Parathyroid adenoma (tissue), 2 donors: ENCODE data around the gene PSD4.

Experiments
- H2AFZ ChIP-seq: fragments of 300-600 bp; sonication (generic); one replicate; pipeline ENCODE4 v1.7.0; 2017; ENCODE audit warnings: antibody characterized with exemption, mild to moderate bottlenecking
- H3K27ac ChIP-seq: fragments of 300-600 bp; sonication (generic); one replicate; pipeline ENCODE4 v1.7.0; 2017
- H3K27me3 ChIP-seq: fragments of 300-600 bp; sonication (generic); one replicate; pipeline ENCODE4 v1.7.0; 2017; ENCODE audit warnings: low read length; ENCODE audit not compliant: control insufficient read depth, insufficient read depth
- H3K36me3 ChIP-seq: fragments of 300-600 bp; sonication (generic); one replicate; pipeline ENCODE4 v1.7.0; 2017; ENCODE audit warnings: low read length; ENCODE audit not compliant: control insufficient read depth, insufficient read depth
- H3K4me1 ChIP-seq: fragments of 300-600 bp; sonication (generic); one replicate; pipeline ENCODE4 v1.7.0; 2017; ENCODE audit warnings: control low read depth
- H3K4me2 ChIP-seq: fragments of 300-600 bp; sonication (generic); one replicate; pipeline ENCODE4 v1.7.0; 2017; ENCODE audit warnings: low read length
- H3K4me3 ChIP-seq: fragments of 300-600 bp; sonication (generic); one replicate; pipeline ENCODE4 v1.7.0; 2017; ENCODE audit warnings: low read depth, low read length
- H3K79me2 ChIP-seq: fragments of 300-600 bp; sonication (generic); one replicate; pipeline ENCODE4 v1.7.0; 2017; ENCODE audit warnings: control low read depth
- H3K9ac ChIP-seq: fragments of 300-600 bp; sonication (generic); one replicate; pipeline ENCODE4 v1.7.0; 2017; ENCODE audit warnings: mild to moderate bottlenecking
- H3K9me3 ChIP-seq: fragments of 300-600 bp; sonication (generic); one replicate; pipeline ENCODE4 v1.7.0; 2017; ENCODE audit warnings: low read length; ENCODE audit not compliant: control insufficient read depth
- CTCF ChIP-seq: fragments of 300-600 bp; sonication (generic); IDR thresholded peaks from one replicate; pipeline ENCODE4 v1.7.0; 2017; ENCODE audit warnings: antibody characterized with exemption, mild to moderate bottlenecking
- donor health status: primary hyperparathyroidism.

PSD4 gene

GRCh38 chr2:113217455-113218282 is 43.9 kb downstream of the PSD4 start:
- Histone ChIP-seq H3K27me3 (no peaks in the 10 kb centered on the region), H3K79me2 (no peaks in the 10 kb centered on the region), H3K4me1 (peaks cover 9% of the 10 kb centered on the region), H2AFZ (peak overlapping the region; percentile 20), H3K4me3 (no peak overlapping the region), H3K9ac (no peak overlapping the region), H3K4me2 (peak overlapping the region; percentile 16), H3K27ac (no peak overlapping the region), H3K9me3 (no peaks in the 10 kb centered on the region), H3K36me3 (no peaks in the 10 kb centered on the region)
- no peak for TF ChIP-seq CTCF

GRCh38 chr2:113218283-113219091 is 44.7 kb downstream of the PSD4 start:
- Histone ChIP-seq H3K36me3 (no peaks in the 10 kb centered on the region), H3K4me2 (peak overlapping the region; percentile 16), H3K4me3 (no peak overlapping the region), H3K9ac (no peak overlapping the region), H3K4me1 (peaks cover 9% of the 10 kb centered on the region), H3K79me2 (no peaks in the 10 kb centered on the region), H3K9me3 (no peaks in the 10 kb centered on the region), H2AFZ (no peak overlapping the region), H3K27ac (no peak overlapping the region), H3K27me3 (no peaks in the 10 kb centered on the region)
- TF ChIP-seq CTCF: no peak

GRCh38 chr2:113219092-113219441 is 45.3 kb downstream of the PSD4 start:
- Histone ChIP-seq H3K4me2 (no peak overlapping the region), H3K9me3 (no peaks in the 10 kb centered on the region), H3K9ac (no peak overlapping the region), H3K4me1 (peaks cover 9% of the 10 kb centered on the region), H3K27ac (no peak overlapping the region), H3K27me3 (no peaks in the 10 kb centered on the region), H3K79me2 (no peaks in the 10 kb centered on the region), H3K36me3 (no peaks in the 10 kb centered on the region), H3K4me3 (no peak overlapping the region), H2AFZ (no peak overlapping the region)
- no peak for TF ChIP-seq CTCF

- Histone ChIP-seq H3K4me1 (peaks cover 9% of the 10 kb centered on the region), H3K27me3 (no peaks in the 10 kb centered on the region), H3K27ac (no peak overlapping the region), H3K4me2 (peak overlapping the region; percentile 62), H3K9me3 (no peaks in the 10 kb centered on the region), H3K9ac (no peak overlapping the region), H3K36me3 (no peaks in the 10 kb centered on the region), H3K79me2 (no peaks in the 10 kb centered on the region), H3K4me3 (no peak overlapping the region), H2AFZ (peak overlapping the region; percentile 41)
- no peak for TF ChIP-seq CTCF
These were observed 45.7 kb downstream of the PSD4 start for GRCh38 chr2:113219525-113219888.
